Measurements from ENCODE around the gene ESRRA.

DNA sequence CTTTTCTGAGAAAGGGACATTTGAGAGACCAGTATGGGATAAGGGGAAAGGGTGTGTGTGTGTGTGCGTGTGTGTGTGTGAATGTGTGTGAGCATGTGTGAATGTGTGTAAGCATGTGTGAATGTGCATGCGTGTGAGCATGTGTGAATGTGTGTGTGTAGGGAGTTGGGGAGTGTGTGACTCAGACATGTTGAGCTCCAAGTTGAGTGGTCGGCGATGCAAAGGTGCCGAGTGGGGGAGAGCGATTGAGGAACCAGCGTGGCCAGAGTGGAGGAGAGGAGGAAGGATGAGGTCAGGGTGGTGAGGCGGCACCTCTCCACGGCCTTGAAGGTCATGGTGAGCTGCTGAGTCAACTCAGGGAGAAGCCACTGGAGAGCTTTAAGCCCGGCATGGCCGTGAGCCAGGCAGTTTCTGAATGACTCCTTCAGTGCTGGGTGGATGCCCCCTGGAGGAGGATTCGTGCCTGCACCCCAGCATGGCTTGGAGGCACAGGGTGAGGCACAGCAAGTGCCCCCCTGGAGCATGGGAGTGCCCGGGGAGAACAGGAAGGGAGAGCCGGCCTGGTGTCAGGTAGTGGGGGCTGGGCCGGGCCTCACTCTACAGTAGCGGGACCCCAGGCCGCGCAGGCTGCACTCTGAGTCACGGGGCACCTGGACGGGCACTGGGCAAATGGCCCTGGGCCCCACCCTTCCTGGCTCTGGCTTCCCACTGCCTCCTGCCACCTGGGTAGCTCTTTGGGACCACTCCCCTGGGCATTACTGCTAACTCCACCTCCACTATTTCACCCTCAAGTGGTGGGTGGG is 26.4 kb downstream of the ESRRA start:
- TF ChIP-seq, protein P1, sequence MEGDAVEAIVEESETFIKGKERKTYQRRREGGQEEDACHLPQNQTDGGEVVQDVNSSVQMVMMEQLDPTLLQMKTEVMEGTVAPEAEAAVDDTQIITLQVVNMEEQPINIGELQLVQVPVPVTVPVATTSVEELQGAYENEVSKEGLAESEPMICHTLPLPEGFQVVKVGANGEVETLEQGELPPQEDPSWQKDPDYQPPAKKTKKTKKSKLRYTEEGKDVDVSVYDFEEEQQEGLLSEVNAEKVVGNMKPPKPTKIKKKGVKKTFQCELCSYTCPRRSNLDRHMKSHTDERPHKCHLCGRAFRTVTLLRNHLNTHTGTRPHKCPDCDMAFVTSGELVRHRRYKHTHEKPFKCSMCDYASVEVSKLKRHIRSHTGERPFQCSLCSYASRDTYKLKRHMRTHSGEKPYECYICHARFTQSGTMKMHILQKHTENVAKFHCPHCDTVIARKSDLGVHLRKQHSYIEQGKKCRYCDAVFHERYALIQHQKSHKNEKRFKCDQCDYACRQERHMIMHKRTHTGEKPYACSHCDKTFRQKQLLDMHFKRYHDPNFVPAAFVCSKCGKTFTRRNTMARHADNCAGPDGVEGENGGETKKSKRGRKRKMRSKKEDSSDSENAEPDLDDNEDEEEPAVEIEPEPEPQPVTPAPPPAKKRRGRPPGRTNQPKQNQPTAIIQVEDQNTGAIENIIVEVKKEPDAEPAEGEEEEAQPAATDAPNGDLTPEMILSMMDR (IDR thresholded peaks at IDR 0.05) = peak; percentile 13 to 34 (median 26)
- TF ChIP-seq POLR2A (IDR thresholded peaks at IDR 0.05; ENCODE audit: low read depth) = no peak
- TF ChIP-seq POLR2AphosphoS5 (IDR thresholded peaks at IDR 0.05) = no peak
